ENCODE data around the gene AKT1. TPM values are rescaled to one million over a fixed set of nuclear protein-coding genes. Genes with fewer than 3 reads are reported as not detected.

The AKT1 gene
- 152 and 226 TPM in 2 replicates for polyA plus RNA-seq (2011; rRNA removed)
- polyA minus RNA-seq (2011; rRNA and poly(A)+ RNA removed), result 161 and 254 TPM in 2 replicates

- ChIA-PET POLR2A (no interaction called here), CTCF (interaction anchor here (0.8 to 1.8 kb wide), 6 partner anchors 13 to 70 kb away, joined by 3 to 10 read pairs (median 4); no protein-coding TSS in a partner anchor)
- H3K27me3 ChIP-seq (ENCODE audit: control insufficient read depth, insufficient read depth, low read length), result no peaks in the 10 kb centered on the region
- no peak for DNase-seq (ENCODE audit: low read depth)
- H3K36me3 ChIP-seq (ENCODE audit: control insufficient read depth, insufficient read depth, low read length), result peaks cover 17% of the 10 kb centered on the region
- peak within 1 kb of the TSS; percentile 78 for H3K4me3 ChIP-seq (ENCODE audit: low read depth, low read length)
- TF ChIP-seq CTCF (IDR thresholded peaks at IDR 0.05; ENCODE audit: insufficient read depth, low read depth, low read length), result no peak
Measured at GRCh38 chr14:104794993-104795780, at the start of gene AKT1. Gene AKT1, minus strand, starts transcription at chr14:104795748. Its CDS starts 3,105 bp downstream, at chr14:104792643.

GRCh38 chr14:104845033-104845666 lies 49.6 kb upstream of the AKT1 start:
- CTCF ChIA-PET, result interaction anchor here (0.9 to 2.2 kb wide), 2 partner anchors 18 to 77 kb away, joined by 3 to 7 read pairs; no protein-coding TSS in a partner anchor

GRCh38 chr14:104844306-104845032 lies 48.9 kb upstream of the AKT1 start:
- Histone ChIP-seq H3K36me3 (ENCODE audit: control insufficient read depth, insufficient read depth, low read length) (no peaks in the 10 kb centered on the region), H3K27me3 (ENCODE audit: control insufficient read depth, insufficient read depth, low read length) (peaks cover 45% of the 10 kb centered on the region), H3K4me3 (ENCODE audit: low read depth, low read length) (no peak overlapping the region)
- no peak for DNase-seq (ENCODE audit: low read depth)
- TF ChIP-seq CTCF (IDR thresholded peaks at IDR 0.05; ENCODE audit: insufficient read depth, low read depth, low read length), result no peak
- CTCF ChIA-PET, result interaction anchor here (0.9 to 2.2 kb wide), 2 partner anchors 17 to 76 kb away, joined by 3 to 7 read pairs; no protein-coding TSS in a partner anchor
- POLR2A ChIA-PET, result no interaction called here

More at GRCh38 chr14:104845033-104845666, 49.6 kb upstream of the AKT1 start:
- POLR2A ChIA-PET, result no interaction called here
- Histone ChIP-seq H3K36me3 (ENCODE audit: control insufficient read depth, insufficient read depth, low read length) (no peaks in the 10 kb centered on the region), H3K27me3 (ENCODE audit: control insufficient read depth, insufficient read depth, low read length) (peaks cover 45% of the 10 kb centered on the region), H3K4me3 (ENCODE audit: low read depth, low read length) (no peak overlapping the region)
- no peak for DNase-seq (ENCODE audit: low read depth)
- no peak for TF ChIP-seq CTCF (IDR thresholded peaks at IDR 0.05; ENCODE audit: insufficient read depth, low read depth, low read length)

- CTCF ChIA-PET, result interaction anchor here (1.0 kb wide), 1 partner anchor 16 kb away, joined by 4 read pairs; no protein-coding TSS in a partner anchor
- DNase-seq (ENCODE audit: low read depth), result no peak
- Histone ChIP-seq H3K36me3 (ENCODE audit: control insufficient read depth, insufficient read depth, low read length) (no peaks in the 10 kb centered on the region), H3K4me3 (ENCODE audit: low read depth, low read length) (peak overlapping the region; percentile 21), H3K27me3 (ENCODE audit: control insufficient read depth, insufficient read depth, low read length) (peaks cover 43% of the 10 kb centered on the region)
- TF ChIP-seq CTCF (IDR thresholded peaks at IDR 0.05; ENCODE audit: insufficient read depth, low read depth, low read length), result no peak
- POLR2A ChIA-PET, result no interaction called here
Measured at GRCh38 chr14:104843442-104844305, 48.1 kb upstream of the AKT1 start.
